Upper lobe of left lung (tissue), 4 donors: ENCODE results near the gene MAP6D1.

Experiments used
- CTCF ChIP-seq, 6 experiments: fragments of 450-650 bp in 4 of 6; fragments of 200-600 bp in 2 of 6; sonication (generic) in 2 of 6; IDR thresholded peaks; one replicate each; pipeline ENCODE4 v1.5.1; 2016 to 2019; ENCODE audit warnings: antibody characterized with exemption in 6 of 6
- POLR2AphosphoS5 ChIP-seq, 2 donors: sonication (generic); formaldehyde crosslinking; IDR thresholded peaks; one replicate each; pipeline ENCODE4 v1.5.1; 2017; ENCODE audit warnings: antibody characterized with exemption in 2 of 2

GRCh38 chr3:183817639-183818038, 7.7 kb downstream of the MAP6D1 start:
- no peak for TF ChIP-seq CTCF (IDR thresholded peaks at IDR 0.05)
- no peak for TF ChIP-seq POLR2AphosphoS5 (IDR thresholded peaks at IDR 0.05)
